HG03342 (cell line): Measurements from ENCODE around the gene C1orf198.
"Not testable (repeated sequence)": the region's sequence is repeated elsewhere in the genome, so short reads cannot be mapped to it uniquely, and the experiment has no call there.

Experiments used
- ATAC-seq: cut with Tn5 transposase; IDR thresholded peaks from one replicate; pipeline ENCODE4 v1.9.1; 2021; ENCODE audit warnings: mild to moderate bottlenecking, moderate library complexity; ENCODE audit not compliant: unreplicated experiment

Gene C1orf198

GRCh38 chr1:230861970-230862595 is 6.2 kb downstream of the C1orf198 start:
- ATAC-seq, result no peak

GRCh38 chr1:230861489-230861888 is 6.8 kb downstream of the C1orf198 start:
- ATAC-seq, result no peak

GRCh38 chr1:230860617-230861384 is 7.5 kb downstream of the C1orf198 start:
- ATAC-seq, result no peak

- ATAC-seq, result no peak
These were observed 9.2 kb downstream of the C1orf198 start for GRCh38 chr1:230858918-230859729.

- ATAC-seq, result no peak
These were observed 10.0 kb downstream of the C1orf198 start for GRCh38 chr1:230858236-230858820.

- ATAC-seq, result no peak
These were observed 10.5 kb downstream of the C1orf198 start for GRCh38 chr1:230857822-230858221.

- no peak for ATAC-seq
These were observed 11.2 kb downstream of the C1orf198 start for GRCh38 chr1:230857077-230857476.

GRCh38 chr1:230855886-230856285 is 12.4 kb downstream of the C1orf198 start:
- ATAC-seq, result no peak

- ATAC-seq, result no peak
These were observed 13.9 kb downstream of the C1orf198 start for GRCh38 chr1:230854423-230854822.

- no peak for ATAC-seq
These were observed 14.6 kb downstream of the C1orf198 start for GRCh38 chr1:230853731-230854130.

GRCh38 chr1:230852959-230853358 is 15.4 kb downstream of the C1orf198 start:
- no peak for ATAC-seq

- no peak for ATAC-seq
These were observed 17.0 kb downstream of the C1orf198 start for GRCh38 chr1:230851291-230851691.

GRCh38 chr1:230850547-230850946 is 17.8 kb downstream of the C1orf198 start:
- ATAC-seq, result no peak

- no peak for ATAC-seq
These were observed 18.7 kb downstream of the C1orf198 start for GRCh38 chr1:230849451-230850224.

GRCh38 chr1:230848235-230848634 is 20.1 kb downstream of the C1orf198 start:
- ATAC-seq, result no peak

GRCh38 chr1:230845184-230845583 is 23.1 kb downstream of the C1orf198 start:
- not testable (repeated sequence) for ATAC-seq

- ATAC-seq, result no peak
These were observed 23.8 kb downstream of the C1orf198 start for GRCh38 chr1:230844561-230844960.

- ATAC-seq, result no peak
These were observed 24.6 kb downstream of the C1orf198 start for GRCh38 chr1:230843503-230844309.

GRCh38 chr1:230842801-230843200 is 25.5 kb downstream of the C1orf198 start:
- no peak for ATAC-seq

- no peak for ATAC-seq
These were observed 29.1 kb downstream of the C1orf198 start for GRCh38 chr1:230839173-230839572.
